Testis (tissue), 2 donors: ENCODE results near the gene CCNY.

Experiments
- CTCF ChIP-seq, 3 experiments: fragments of 450-650 bp in 2 of 3; fragments of 200-600 bp in 1 of 3; sonication (generic) in 1 of 3; IDR thresholded peaks; one replicate each; pipeline ENCODE4 v1.5.1; 2016 to 2019; ENCODE audit warnings: antibody characterized with exemption in 3 of 3, mild to moderate bottlenecking in 2 of 3, moderate library complexity in 1 of 3
- POLR2A ChIP-seq: fragments of 450-650 bp; IDR thresholded peaks from one replicate; pipeline ENCODE4 v1.6.1; 2017; ENCODE audit warnings: antibody characterized with exemption, mild to moderate bottlenecking, moderate library complexity

- no peak for TF ChIP-seq CTCF (IDR thresholded peaks at IDR 0.05)
- no peak for TF ChIP-seq POLR2A
These were observed 81.5 kb downstream of the CCNY start for GRCh38 chr10:35417795-35418194.
